ENCODE results near the gene TBC1D5. TPM values are rescaled to one million over a fixed set of nuclear protein-coding genes. Genes with fewer than 3 reads are reported as not detected.

Gene TBC1D5
- total RNA-seq, 1 experiment from 2014 or later: 30.4 TPM

- ATAC-seq (no peak), DNase-seq (ENCODE audit: low read depth, low spot score) (no peak)
- ChIA-PET CTCF (no interaction called here), POLR2A (no interaction called here)
- in situ Hi-C loops (cut with HindIII; ENCODE audit: low pct_unique_long_range_greater_than_20kb, low sequenced_read_pairs): no loop called here
- Histone ChIP-seq H3K27ac (ENCODE audit: low read length) (no peak overlapping the region), H3K27me3 (ENCODE audit: control insufficient read depth, insufficient read depth, low read length) (no peaks in the 10 kb centered on the region), H3K9me3 (ENCODE audit: control insufficient read depth, insufficient read depth, low read depth, low read length) (no peaks in the 10 kb centered on the region), H3K4me1 (ENCODE audit: control insufficient read depth, insufficient read depth, low read length) (no peaks in the 10 kb centered on the region), H3K4me3 (ENCODE audit: low read depth in 2 of 2, low read length in 2 of 2) (no peak overlapping the region), H3K36me3 (ENCODE audit: control insufficient read depth, insufficient read depth, low read length) (no peaks in the 10 kb centered on the region)
- TF ChIP-seq TCF7L2 (IDR thresholded peaks at IDR 0.05; ENCODE audit: low read depth, low read length): no peak
- TF ChIP-seq, protein P1, sequence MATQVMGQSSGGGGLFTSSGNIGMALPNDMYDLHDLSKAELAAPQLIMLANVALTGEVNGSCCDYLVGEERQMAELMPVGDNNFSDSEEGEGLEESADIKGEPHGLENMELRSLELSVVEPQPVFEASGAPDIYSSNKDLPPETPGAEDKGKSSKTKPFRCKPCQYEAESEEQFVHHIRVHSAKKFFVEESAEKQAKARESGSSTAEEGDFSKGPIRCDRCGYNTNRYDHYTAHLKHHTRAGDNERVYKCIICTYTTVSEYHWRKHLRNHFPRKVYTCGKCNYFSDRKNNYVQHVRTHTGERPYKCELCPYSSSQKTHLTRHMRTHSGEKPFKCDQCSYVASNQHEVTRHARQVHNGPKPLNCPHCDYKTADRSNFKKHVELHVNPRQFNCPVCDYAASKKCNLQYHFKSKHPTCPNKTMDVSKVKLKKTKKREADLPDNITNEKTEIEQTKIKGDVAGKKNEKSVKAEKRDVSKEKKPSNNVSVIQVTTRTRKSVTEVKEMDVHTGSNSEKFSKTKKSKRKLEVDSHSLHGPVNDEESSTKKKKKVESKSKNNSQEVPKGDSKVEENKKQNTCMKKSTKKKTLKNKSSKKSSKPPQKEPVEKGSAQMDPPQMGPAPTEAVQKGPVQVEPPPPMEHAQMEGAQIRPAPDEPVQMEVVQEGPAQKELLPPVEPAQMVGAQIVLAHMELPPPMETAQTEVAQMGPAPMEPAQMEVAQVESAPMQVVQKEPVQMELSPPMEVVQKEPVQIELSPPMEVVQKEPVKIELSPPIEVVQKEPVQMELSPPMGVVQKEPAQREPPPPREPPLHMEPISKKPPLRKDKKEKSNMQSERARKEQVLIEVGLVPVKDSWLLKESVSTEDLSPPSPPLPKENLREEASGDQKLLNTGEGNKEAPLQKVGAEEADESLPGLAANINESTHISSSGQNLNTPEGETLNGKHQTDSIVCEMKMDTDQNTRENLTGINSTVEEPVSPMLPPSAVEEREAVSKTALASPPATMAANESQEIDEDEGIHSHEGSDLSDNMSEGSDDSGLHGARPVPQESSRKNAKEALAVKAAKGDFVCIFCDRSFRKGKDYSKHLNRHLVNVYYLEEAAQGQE (IDR thresholded peaks at IDR 0.05; ENCODE audit: insufficient read depth in 1 of 2, low read depth in 2 of 2, low read length in 1 of 2): no peak
- intact Hi-C loops (cut with micrococcal nuclease; ENCODE audit: unreplicated experiment): no loop called here
- no TSS peak for BruUV-seq (replicated peaks)
Measured at GRCh38 chr3:17626395-17626794, 116.0 kb downstream of the TBC1D5 start.

- in situ Hi-C loops (cut with HindIII; ENCODE audit: low pct_unique_long_range_greater_than_20kb, low sequenced_read_pairs): no loop called here
- Histone ChIP-seq H3K27ac (ENCODE audit: low read length) (no peak overlapping the region), H3K9me3 (ENCODE audit: control insufficient read depth, insufficient read depth, low read depth, low read length) (no peaks in the 10 kb centered on the region), H3K4me3 (ENCODE audit: low read depth in 2 of 2, low read length in 2 of 2) (no peak overlapping the region), H3K27me3 (ENCODE audit: control insufficient read depth, insufficient read depth, low read length) (no peaks in the 10 kb centered on the region), H3K4me1 (ENCODE audit: control insufficient read depth, insufficient read depth, low read length) (no peaks in the 10 kb centered on the region), H3K36me3 (ENCODE audit: control insufficient read depth, insufficient read depth, low read length) (no peaks in the 10 kb centered on the region)
- no TSS peak for BruUV-seq (replicated peaks)
- intact Hi-C loops (cut with micrococcal nuclease; ENCODE audit: unreplicated experiment): no loop called here
- POLR2A ChIA-PET: no interaction called here
- DNase-seq (ENCODE audit: low read depth, low spot score) (no peak), ATAC-seq (no peak)
- TF ChIP-seq SIN3A (IDR thresholded peaks at IDR 0.05; ENCODE audit: borderline replicate concordance, insufficient read depth, low read depth, low read length) (no peak), POLR2AphosphoS5 (IDR thresholded peaks at IDR 0.05; ENCODE audit: low read depth, low read length) (no peak), TCF7L2 (IDR thresholded peaks at IDR 0.05; ENCODE audit: low read depth, low read length) (no peak), CTCF (IDR thresholded peaks at IDR 0.05) (no peak)
- TF ChIP-seq, protein P1 (IDR thresholded peaks at IDR 0.05; ENCODE audit: insufficient read depth in 1 of 2, low read depth in 2 of 2, low read length in 1 of 2): no peak
- CTCF ChIA-PET: no interaction called here
Measured at GRCh38 chr3:17625133-17625532, 117.3 kb downstream of the TBC1D5 start.

Data from Panc1 (cell line).